ENCODE measurements around the gene SCRG1.

SCRG1 gene

DNA sequence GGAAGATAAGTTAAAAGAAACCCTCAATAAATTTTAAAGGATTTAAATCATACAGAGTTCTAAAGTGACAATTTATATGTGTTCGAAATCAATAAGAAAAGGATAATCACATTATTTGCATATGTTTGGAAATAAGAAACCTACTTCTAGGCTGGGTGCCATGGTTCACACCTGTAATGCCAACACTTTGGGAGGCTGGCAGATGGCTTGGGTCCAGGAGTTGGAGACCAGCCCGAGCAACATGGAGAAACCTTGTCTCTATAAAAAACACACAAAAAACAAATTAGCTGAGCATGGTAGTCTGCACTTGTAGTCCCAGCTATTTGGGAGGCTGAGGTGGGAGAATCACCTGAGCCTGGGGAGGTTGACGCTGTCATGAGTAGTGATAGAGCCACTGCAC is 36.2 kb downstream of the SCRG1 start:
- no peak for DNase-seq (ENCODE audit: low read depth in 2 of 2)

DNA sequence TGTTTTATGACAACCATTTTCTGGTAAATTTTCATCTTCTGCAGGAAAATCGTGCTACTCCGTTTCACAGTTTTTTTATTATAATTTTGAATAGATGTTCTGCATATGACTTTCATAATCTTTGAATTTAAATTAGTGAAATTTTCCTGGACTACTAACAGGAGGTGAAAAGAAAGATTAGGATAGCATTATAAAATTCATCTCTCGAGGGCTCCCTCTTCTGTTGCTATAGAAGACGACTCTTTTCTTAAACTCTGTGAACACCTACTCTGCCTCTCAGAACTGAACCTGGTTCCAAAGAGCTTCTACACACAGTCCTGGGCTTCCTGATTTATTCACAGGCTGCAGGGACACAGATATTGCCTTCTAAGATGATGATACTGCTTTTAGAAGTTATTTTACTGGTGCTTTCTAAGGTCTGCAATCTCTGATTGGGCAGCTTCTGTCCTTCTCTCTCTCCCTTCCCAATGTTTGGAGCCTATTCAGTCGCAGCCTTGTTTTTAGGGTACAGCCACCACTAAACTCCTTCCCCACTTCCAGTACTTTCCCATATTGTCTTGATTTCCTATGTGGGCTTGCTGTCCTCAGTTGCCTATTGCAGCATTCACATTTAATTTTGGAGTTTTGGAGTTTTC is 38.2 kb downstream of the SCRG1 start:
- DNase-seq (ENCODE audit: low read depth in 2 of 2), result no peak

DNA sequence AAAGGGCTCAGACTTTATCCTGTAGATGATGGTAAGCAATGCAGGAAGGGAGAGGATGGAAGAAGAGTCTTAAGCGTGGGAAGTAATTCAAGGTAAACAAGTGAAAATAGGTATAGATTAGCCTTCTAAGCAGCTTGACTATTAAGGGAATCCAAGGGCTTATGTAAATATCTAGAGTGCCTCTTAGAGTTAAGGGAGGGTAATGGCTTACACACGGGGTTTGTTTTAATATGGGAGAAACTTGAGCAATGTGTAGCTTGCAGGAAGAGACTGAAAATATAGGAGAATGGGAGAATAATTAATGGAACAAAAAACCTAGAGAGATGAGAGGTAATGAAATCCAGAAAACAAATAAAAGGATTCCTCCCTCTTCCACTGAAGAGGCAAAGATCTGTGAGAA is 41.0 kb downstream of the SCRG1 start:
- no peak for DNase-seq (ENCODE audit: low read depth in 2 of 2)

DNA sequence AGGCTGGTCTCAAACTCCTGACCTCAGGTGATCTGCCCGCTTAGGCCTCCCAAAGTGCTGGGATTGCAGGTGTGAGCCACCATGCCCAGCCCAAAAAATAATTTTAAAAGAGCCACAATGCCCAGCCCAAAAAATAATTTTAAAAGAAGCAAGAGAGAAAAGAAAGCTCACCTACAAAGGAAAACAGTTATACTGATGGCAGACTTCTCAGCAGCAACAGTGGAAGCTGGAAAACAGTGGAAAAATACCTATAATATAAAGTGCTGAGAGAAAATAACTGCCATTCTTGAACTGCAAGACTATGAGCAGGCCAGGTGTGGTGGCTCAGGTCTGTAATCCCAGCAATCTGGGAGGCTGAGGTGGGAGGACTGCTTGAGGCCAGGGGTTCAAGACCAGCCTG is 51.4 kb downstream of the SCRG1 start:
- DNase-seq (ENCODE audit: low read depth in 2 of 2), result no peak

DNA sequence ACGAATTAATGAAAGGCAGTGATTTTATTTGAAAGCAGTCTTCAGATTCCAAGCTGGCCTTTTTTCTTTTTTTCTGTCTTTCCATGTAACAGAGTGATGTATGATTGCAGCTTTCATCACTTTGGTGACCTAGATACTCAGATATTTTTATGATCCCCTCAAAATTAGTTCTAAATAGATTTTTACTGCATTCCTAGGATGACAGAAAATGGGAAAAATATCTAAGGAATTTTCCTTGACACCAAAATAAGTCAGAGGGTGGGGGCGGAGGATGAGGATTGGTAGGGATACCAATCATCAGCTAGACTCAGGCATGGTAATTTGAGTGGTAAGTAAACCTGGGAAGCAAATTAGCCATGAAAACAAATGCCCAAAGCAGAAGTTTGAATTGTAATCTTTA is 52.8 kb downstream of the SCRG1 start:
- no peak for DNase-seq (ENCODE audit: low read depth in 2 of 2)

DNA sequence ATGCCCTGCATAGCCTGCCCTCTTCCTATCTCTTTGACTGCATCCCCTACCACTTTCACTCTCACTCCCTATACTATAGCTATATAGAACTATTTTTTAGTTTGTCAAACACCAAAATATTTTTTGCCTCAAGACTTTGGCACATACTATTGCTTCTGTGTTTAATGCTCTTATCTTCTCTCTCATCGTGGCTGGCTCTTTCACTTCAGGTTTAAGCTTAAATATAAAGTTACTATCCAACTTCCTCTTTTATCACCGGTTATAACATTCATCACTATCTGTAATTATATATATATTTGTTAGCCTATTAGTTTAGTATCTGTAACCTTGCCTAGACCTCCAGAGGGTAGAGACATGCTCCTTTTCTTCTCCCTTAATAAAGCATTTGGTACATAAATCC is 53.3 kb downstream of the SCRG1 start:
- no peak for DNase-seq (ENCODE audit: low read depth in 2 of 2)

DNA sequence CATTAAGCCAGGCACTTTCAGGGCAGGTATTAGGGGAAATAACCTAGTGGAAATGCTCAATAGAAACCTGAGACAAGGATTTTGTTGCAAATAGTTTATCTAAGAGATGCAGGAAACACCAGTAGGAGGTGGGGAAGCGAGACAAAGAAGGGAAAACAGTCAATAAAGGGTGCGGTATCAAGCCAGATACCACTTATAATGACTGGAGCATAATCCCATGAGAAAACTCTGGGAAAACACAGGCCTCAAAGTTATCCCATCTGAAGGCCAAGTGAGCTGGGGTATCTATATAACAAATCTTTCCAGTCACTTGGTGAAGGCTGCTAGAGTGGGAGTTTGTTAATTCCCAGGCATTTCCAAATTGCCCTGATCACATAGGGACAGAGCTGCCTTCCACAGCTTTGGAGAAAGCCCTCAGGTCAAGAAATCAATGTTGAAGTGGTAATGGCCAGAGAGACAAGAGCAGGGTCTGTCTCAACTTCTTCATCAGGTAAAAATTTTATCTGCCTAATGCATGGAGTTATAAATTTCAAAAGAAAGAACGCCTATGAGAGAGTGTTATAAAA is 55.0 kb downstream of the SCRG1 start:
- DNase-seq (ENCODE audit: low read depth in 2 of 2), result no peak

DNA sequence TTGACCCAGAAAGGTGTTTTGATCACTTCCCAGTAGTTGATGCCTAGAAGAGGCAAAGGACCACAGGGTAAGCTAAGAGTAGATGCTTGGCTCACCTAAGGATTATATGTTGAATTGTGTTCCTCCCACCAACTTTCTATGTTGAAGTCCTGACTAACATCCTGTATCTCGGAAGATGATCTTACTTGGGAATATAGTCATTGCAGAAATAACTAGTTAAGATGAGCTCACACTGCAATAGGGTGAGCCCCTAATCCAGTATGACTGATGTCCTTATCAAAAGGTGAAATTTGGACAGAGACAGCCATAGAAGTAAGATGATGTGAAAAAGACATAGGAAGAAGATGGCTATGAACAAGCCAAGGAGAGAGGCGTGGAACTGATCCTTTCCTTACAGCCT is 61.5 kb downstream of the SCRG1 start:
- no peak for DNase-seq (ENCODE audit: low read depth in 2 of 2)

DNA sequence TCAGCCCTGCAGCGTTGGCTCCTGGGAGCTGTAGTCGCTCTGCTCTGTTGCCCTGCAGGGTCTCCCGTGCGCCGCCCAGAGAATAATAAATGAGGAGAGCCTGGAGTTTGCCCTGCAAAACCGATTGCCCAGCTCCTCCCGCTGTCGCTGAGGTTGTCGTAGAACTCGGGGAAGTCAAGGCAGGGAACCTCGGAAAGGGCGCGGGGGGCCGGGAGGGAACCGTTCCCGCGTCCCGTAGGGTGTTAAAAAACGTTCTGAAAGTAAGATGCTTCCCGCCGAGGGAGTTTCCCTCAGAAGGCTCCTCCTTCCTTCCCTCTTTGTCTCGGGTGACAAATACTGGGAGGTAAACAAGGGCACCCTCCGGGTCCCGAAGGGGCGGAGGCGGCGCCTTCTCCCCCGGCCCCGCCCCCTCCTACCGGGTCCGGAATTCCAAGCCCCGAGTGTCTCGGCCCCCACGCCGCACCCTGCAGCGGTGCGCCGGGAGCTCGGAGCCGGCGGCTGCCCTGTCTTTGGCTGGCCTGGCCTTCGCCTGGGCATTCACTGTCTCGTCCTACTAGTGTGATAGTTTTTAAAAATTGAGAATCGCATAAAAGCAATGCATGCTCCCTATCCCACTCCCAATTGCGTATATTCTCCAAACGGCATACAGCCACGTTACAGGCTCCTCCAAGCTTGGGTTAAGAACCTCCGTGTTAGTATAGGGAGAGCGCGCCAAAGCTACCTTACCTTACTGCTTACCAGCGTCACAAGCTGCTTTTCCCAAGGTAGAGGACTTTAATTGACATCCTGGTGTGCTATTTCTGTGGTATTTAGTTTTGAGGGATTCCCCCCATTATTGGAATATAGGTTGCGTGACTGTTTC is 63.8 kb downstream of the SCRG1 start:
- DNase-seq (ENCODE audit: low read depth in 2 of 2), result peak; percentile 5 to 46

Data from stimulated activated CD4-positive, alpha-beta T cell treated with anti-CD3 and anti-CD28 coated beads, Interleukin-12 subunit alpha, Interleukin-12 subunit beta, amount 100 ng/mL, for 24 hours (primary cell).